GM19467 (cell line): Measurements from ENCODE around the gene CRTC3.

Source experiments
- ATAC-seq: cut with Tn5 transposase; IDR thresholded peaks from one replicate; pipeline ENCODE4 v1.9.1; 2021; ENCODE audit warnings: mild to moderate bottlenecking, moderate library complexity; ENCODE audit not compliant: unreplicated experiment

The CRTC3 gene

GRCh38 chr15:90691369-90691768, 161.6 kb downstream of the CRTC3 start:
- no peak for ATAC-seq

- no peak for ATAC-seq
These were observed 162.5 kb downstream of the CRTC3 start for GRCh38 chr15:90691982-90692773.
